ENCODE results near the gene CDYL2. TPM values are rescaled to one million over a fixed set of nuclear protein-coding genes. Genes with fewer than 3 reads are reported as not detected.

Gene CDYL2
- total RNA-seq, 1 donor from 2014 or later = 4.9 TPM

GRCh38 chr16:80705596-80705995, 98.8 kb downstream of the CDYL2 start:
- Histone ChIP-seq H3K27me3 (no peaks in the 10 kb centered on the region), H3K27ac (no peak overlapping the region), H3K4me2 (no peak overlapping the region), H3K9me3 (ENCODE audit: low read depth) (no peaks in the 10 kb centered on the region), H3K9ac (no peak overlapping the region), H3K4me3 (no peak overlapping the region), H3K36me3 (no peaks in the 10 kb centered on the region), H3K4me1 (no peaks in the 10 kb centered on the region), H3K79me2 (ENCODE audit: low read depth) (no peaks in the 10 kb centered on the region), H4K20me1 (ENCODE audit: low read depth) (no peaks in the 10 kb centered on the region), H3F3A (ENCODE audit: low read depth) (no peaks in the 10 kb centered on the region), H2AFZ (replicated peaks) (no peak overlapping the region)
- no peak overlapping the region for H3K4me3 Mint-ChIP-seq
- H3K4me1 Mint-ChIP-seq = no peaks in the 10 kb centered on the region
- H3K27ac Mint-ChIP-seq = no peak overlapping the region
- H3K27me3 Mint-ChIP-seq (ENCODE audit: insufficient read depth, low read depth) = peaks cover 3% of the 10 kb centered on the region
- TF ChIP-seq EZH2 (IDR thresholded peaks at IDR 0.05) (no peak), CTCF (IDR thresholded peaks at IDR 0.05) (no peak), EZH2phosphoT487 (IDR thresholded peaks at IDR 0.05) (no peak)
- H3K9me3 Mint-ChIP-seq = no peaks in the 10 kb centered on the region
- no peaks in the 10 kb centered on the region for H3K36me3 Mint-ChIP-seq
- DNase-seq (ENCODE audit: low spot score) = no peak

- Histone ChIP-seq H4K20me1 (ENCODE audit: low read depth) (no peaks in the 10 kb centered on the region), H3K27me3 (no peaks in the 10 kb centered on the region), H3K36me3 (no peaks in the 10 kb centered on the region), H3K4me1 (no peaks in the 10 kb centered on the region), H3K27ac (no peak overlapping the region), H3K9me3 (ENCODE audit: low read depth) (no peaks in the 10 kb centered on the region), H2AFZ (replicated peaks) (no peak overlapping the region), H3K79me2 (ENCODE audit: low read depth) (no peaks in the 10 kb centered on the region), H3K4me3 (no peak overlapping the region), H3K9ac (no peak overlapping the region), H3K4me2 (no peak overlapping the region), H3F3A (ENCODE audit: low read depth) (no peaks in the 10 kb centered on the region)
- H3K27ac Mint-ChIP-seq = no peak overlapping the region
- no peaks in the 10 kb centered on the region for H3K36me3 Mint-ChIP-seq
- no peak overlapping the region for H3K4me3 Mint-ChIP-seq
- H3K27me3 Mint-ChIP-seq (ENCODE audit: insufficient read depth, low read depth) = peaks cover 3% of the 10 kb centered on the region
- no peaks in the 10 kb centered on the region for H3K9me3 Mint-ChIP-seq
- H3K4me1 Mint-ChIP-seq = no peaks in the 10 kb centered on the region
- DNase-seq (ENCODE audit: low spot score) = no peak
- TF ChIP-seq EZH2phosphoT487 (IDR thresholded peaks at IDR 0.05) (no peak), EZH2 (IDR thresholded peaks at IDR 0.05) (no peak), CTCF (IDR thresholded peaks at IDR 0.05) (no peak)
Observed at GRCh38 chr16:80704751-80705505, 99.5 kb downstream of the CDYL2 start.

- H3K4me3 Mint-ChIP-seq = no peak overlapping the region
- Histone ChIP-seq H3K4me2 (no peak overlapping the region), H3K27me3 (no peaks in the 10 kb centered on the region), H4K20me1 (ENCODE audit: low read depth) (no peaks in the 10 kb centered on the region), H3K9me3 (ENCODE audit: low read depth) (no peaks in the 10 kb centered on the region), H3K4me3 (no peak overlapping the region), H3K4me1 (no peaks in the 10 kb centered on the region), H3K9ac (no peak overlapping the region), H3K27ac (no peak overlapping the region), H3K36me3 (no peaks in the 10 kb centered on the region), H2AFZ (replicated peaks) (no peak overlapping the region), H3K79me2 (ENCODE audit: low read depth) (no peaks in the 10 kb centered on the region), H3F3A (ENCODE audit: low read depth) (no peaks in the 10 kb centered on the region)
- no peaks in the 10 kb centered on the region for H3K4me1 Mint-ChIP-seq
- H3K27me3 Mint-ChIP-seq (ENCODE audit: insufficient read depth, low read depth) = peaks cover 3% of the 10 kb centered on the region
- peaks cover 2% of the 10 kb centered on the region for H3K9me3 Mint-ChIP-seq
- TF ChIP-seq CTCF (IDR thresholded peaks at IDR 0.05) (no peak), EZH2 (IDR thresholded peaks at IDR 0.05) (no peak), EZH2phosphoT487 (IDR thresholded peaks at IDR 0.05) (no peak)
- no peak for DNase-seq (ENCODE audit: low spot score)
- no peaks in the 10 kb centered on the region for H3K36me3 Mint-ChIP-seq
- no peak overlapping the region for H3K27ac Mint-ChIP-seq
Observed at GRCh38 chr16:80703131-80704071, 101.0 kb downstream of the CDYL2 start.
